ENCODE measurements around the gene HARBI1.

DNA sequence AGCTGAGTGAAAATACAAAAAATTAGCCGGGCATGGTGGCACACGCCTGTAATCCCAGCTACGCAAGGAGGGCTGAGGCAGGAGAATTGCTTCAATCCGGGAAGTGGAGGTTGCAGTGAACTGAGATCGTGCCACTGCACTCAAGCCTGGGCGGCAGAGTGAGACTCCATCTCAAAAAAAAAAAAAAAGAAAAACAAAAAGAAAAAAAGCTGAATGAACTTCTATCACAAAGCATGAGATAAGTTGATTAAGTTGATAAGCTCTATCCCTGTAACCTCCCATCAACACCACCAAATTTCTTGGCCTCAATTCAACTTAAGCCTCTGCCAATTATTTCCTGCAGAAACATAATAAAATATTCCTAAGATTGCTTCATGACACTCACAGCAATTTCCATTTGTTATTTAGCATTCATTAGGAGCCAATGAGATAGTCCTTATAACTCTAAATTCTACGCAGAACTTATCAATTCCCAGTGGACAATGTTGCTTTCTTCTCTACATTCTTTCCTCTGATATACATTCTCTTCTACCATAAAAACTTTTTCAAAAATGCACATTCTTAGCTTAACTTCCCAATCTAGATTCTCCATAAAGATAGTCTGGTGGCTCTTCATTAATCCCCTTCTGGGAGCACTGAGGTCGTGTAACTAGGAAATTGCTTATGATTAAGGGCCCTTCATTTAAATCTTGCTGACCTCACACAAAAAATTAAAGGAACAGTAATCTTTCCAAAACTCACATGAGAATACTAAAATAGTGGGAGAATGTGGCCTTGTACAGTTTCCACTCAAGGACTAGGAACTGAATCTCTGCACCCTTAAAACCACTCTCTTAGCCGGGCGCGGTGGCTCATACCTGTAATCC is 26.1 kb downstream of the HARBI1 start:
- TF ChIP-seq, protein P1, sequence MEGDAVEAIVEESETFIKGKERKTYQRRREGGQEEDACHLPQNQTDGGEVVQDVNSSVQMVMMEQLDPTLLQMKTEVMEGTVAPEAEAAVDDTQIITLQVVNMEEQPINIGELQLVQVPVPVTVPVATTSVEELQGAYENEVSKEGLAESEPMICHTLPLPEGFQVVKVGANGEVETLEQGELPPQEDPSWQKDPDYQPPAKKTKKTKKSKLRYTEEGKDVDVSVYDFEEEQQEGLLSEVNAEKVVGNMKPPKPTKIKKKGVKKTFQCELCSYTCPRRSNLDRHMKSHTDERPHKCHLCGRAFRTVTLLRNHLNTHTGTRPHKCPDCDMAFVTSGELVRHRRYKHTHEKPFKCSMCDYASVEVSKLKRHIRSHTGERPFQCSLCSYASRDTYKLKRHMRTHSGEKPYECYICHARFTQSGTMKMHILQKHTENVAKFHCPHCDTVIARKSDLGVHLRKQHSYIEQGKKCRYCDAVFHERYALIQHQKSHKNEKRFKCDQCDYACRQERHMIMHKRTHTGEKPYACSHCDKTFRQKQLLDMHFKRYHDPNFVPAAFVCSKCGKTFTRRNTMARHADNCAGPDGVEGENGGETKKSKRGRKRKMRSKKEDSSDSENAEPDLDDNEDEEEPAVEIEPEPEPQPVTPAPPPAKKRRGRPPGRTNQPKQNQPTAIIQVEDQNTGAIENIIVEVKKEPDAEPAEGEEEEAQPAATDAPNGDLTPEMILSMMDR (IDR thresholded peaks at IDR 0.05; ENCODE audit: low read depth, low read length, poor library complexity, severe bottlenecking), result no peak
- no peak for TF ChIP-seq EZH2phosphoT487 (IDR thresholded peaks at IDR 0.05; ENCODE audit: borderline replicate concordance, low read length)

Measured in DOHH2 (cell line).